B cell (primary cell): Measurements from ENCODE around the gene C14orf119. TPM values are rescaled to one million over a fixed set of nuclear protein-coding genes. Genes with fewer than 3 reads are reported as not detected.

Source experiments
- ATAC-seq: fragments of 200-7000 bp; cut with Tn5 transposase; one replicate; pipeline ENCODE4 v1.10.0; 2021; ENCODE audit warnings: low read depth, mild to moderate bottlenecking, moderate number of reproducible peaks, moderate library complexity
- CTCF ChIA-PET: fragments of 350-600 bp; sonication (Branson Sonifier 250); formaldehyde crosslinking; loops from one replicate; lab custom pipeline; 2021; ENCODE audit warnings: antibody characterized with exemption, inconsistent platforms; lab: Charles Lee
- POLR2A ChIA-PET: fragments of 350-600 bp; sonication (Branson Sonifier 250); formaldehyde crosslinking; loops from one replicate; lab custom pipeline; 2021; ENCODE audit warnings: antibody characterized with exemption; lab: Charles Lee
- DNase-seq: peaks from one replicate; pipeline ENCODE4 v3.0.0; 2013
- H2AFZ ChIP-seq: 2 replicates; pipeline ENCODE4 v1.6.1; 2012; ENCODE audit warnings: mild to moderate bottlenecking, low read depth, low read length; ENCODE audit not compliant: insufficient read depth, poor library complexity, severe bottlenecking
- H3K27ac ChIP-seq, 2 donors: 1 replicate in 1 of 2; 2 replicates in 1 of 2; pipeline ENCODE4 v1.5.1; 2012 to 2013; ENCODE audit warnings: low read length in 2 of 2, mild to moderate bottlenecking in 2 of 2, moderate library complexity in 1 of 2
- H3K27me3 ChIP-seq, 4 experiments: fragments of 200-600 bp in 1 of 4; sonication (generic) in 1 of 4; replicated peaks in 1 of 4; 1 replicate in 2 of 4; 2 replicates in 2 of 4; pipeline versions ENCODE4 v1.6.1 to v1.7.0; 2013 to 2016; ENCODE audit warnings: low read length in 3 of 4, mild to moderate bottlenecking in 2 of 4, mixed read lengths in 1 of 4, moderate library complexity in 1 of 4; ENCODE audit not compliant: insufficient read depth in 4 of 4, control insufficient read depth in 3 of 4; ENCODE audit errors: control extremely low read depth in 1 of 4
- H3K36me3 ChIP-seq, 2 experiments: replicated peaks in 1 of 2; 1 replicate in 1 of 2; 2 replicates in 1 of 2; pipeline versions ENCODE4 v1.6.1 to v1.7.1; 2013; ENCODE audit warnings: low read length in 1 of 2; ENCODE audit not compliant: insufficient read depth in 2 of 2, control insufficient read depth in 1 of 2; ENCODE audit errors: control extremely low read depth in 1 of 2, extremely low read depth in 1 of 2
- H3K4me1 ChIP-seq, 2 donors: fragments of 200-600 bp in 1 of 2; sonication (generic) in 1 of 2; 1 replicate in 1 of 2; 2 replicates in 1 of 2; pipeline versions ENCODE4 v1.5.1 to v1.6.1; 2013 to 2017; ENCODE audit warnings: low read length in 2 of 2; ENCODE audit not compliant: control insufficient read depth in 2 of 2, insufficient read depth in 2 of 2
- H3K4me2 ChIP-seq: replicated peaks from 2 replicates; pipeline ENCODE3; 2012; ENCODE audit warnings: mild to moderate bottlenecking, low read depth, low read length; ENCODE audit not compliant: poor library complexity, severe bottlenecking
- H3K4me3 ChIP-seq, 5 experiments: fragments of 200-600 bp in 1 of 5; sonication (generic) in 1 of 5; 1 replicate in 3 of 5; 2 replicates in 2 of 5; pipeline versions ENCODE4 v1.5.1 to v1.7.0; 2011 to 2016; ENCODE audit warnings: low read length in 4 of 5, mild to moderate bottlenecking in 4 of 5, low read depth in 2 of 5, control low read depth in 1 of 5, moderate library complexity in 1 of 5; ENCODE audit not compliant: insufficient read depth in 1 of 5; ENCODE audit errors: control extremely low read depth in 1 of 5, extremely low read depth in 1 of 5
- H3K79me2 ChIP-seq: fragments of 200-600 bp; sonication (generic); one replicate; pipeline ENCODE4 v1.6.0; 2016; ENCODE audit warnings: low read length; ENCODE audit not compliant: control insufficient read depth, insufficient read depth
- H3K9ac ChIP-seq: fragments of 200-600 bp; sonication (generic); 2 replicates; pipeline ENCODE4 v1.6.1; 2017; ENCODE audit warnings: mild to moderate bottlenecking, low read length, moderate library complexity
- H3K9me3 ChIP-seq, 3 donors: one replicate each; pipeline versions ENCODE4 v1.6.1 to v1.7.1; 2013; ENCODE audit warnings: low read length in 2 of 3; ENCODE audit not compliant: control insufficient read depth in 2 of 3, insufficient read depth in 1 of 3; ENCODE audit errors: control extremely low read depth in 1 of 3
- H4K20me1 ChIP-seq: 2 replicates; pipeline ENCODE4 v1.6.0; 2012; ENCODE audit warnings: mild to moderate bottlenecking, low read length; ENCODE audit not compliant: insufficient read depth, control insufficient read depth, poor library complexity, severe bottlenecking
- H3K27ac Mint-ChIP-seq: one replicate; pipeline ENCODE4 v1.8.0; 2021; ENCODE audit warnings: mixed read lengths
- H3K27me3 Mint-ChIP-seq: one replicate; pipeline ENCODE4 v1.8.0; 2021; ENCODE audit warnings: mixed read lengths
- H3K4me1 Mint-ChIP-seq: one replicate; pipeline ENCODE4 v1.8.0; 2021; ENCODE audit warnings: mixed read lengths
- H3K4me3 Mint-ChIP-seq: one replicate; pipeline ENCODE4 v1.8.0; 2021; ENCODE audit warnings: mixed read lengths
- H3K9me3 Mint-ChIP-seq: one replicate; pipeline ENCODE4 v1.8.0; 2022; ENCODE audit warnings: mixed read lengths; ENCODE audit not compliant: insufficient read depth
- CTCF ChIP-seq: fragments of 200-600 bp; IDR thresholded peaks from one replicate; pipeline ENCODE4 v1.8.0; 2022; ENCODE audit warnings: antibody characterized with exemption, mild to moderate bottlenecking
- EZH2 ChIP-seq: IDR thresholded peaks from 2 replicates; pipeline ENCODE4 v1.6.1; 2012; ENCODE audit warnings: borderline replicate concordance, low read depth, mild to moderate bottlenecking, moderate library complexity, low read length; ENCODE audit not compliant: insufficient read depth, poor library complexity, severe bottlenecking
- WGBS: methylation state at CpG from one replicate; pipeline ENCODE4 v1.1.5; 2013; ENCODE audit warnings: missing lambda C conversion rate; ENCODE audit not compliant: insufficient coverage; 5-methylcytosine and 5-hydroxymethylcytosine counted together
- intact Hi-C: fragments of 100-400 bp; cut with micrococcal nuclease; formaldehyde crosslinking; loops from one replicate; pipeline ENCODE4 v1.10.0; 2022
- polyA plus RNA-seq: library from polyadenylated mRNA; depleted of rRNA; stranded (reverse); fragments of >200 nt; gene quantifications from 2 replicates; pipeline ENCODE4 v1.2.3, GENCODE V29; 2012
- total RNA-seq, 2 donors: library from RNA; stranded (reverse); fragments of 120-200 nt in 1 of 2; gene quantifications; 1 replicate in 1 of 2; 2 replicates in 1 of 2; pipeline versions ENCODE4 v1.2.3 to v1.2.4, GENCODE V29; 2013 to 2022

Gene C14orf119
- total and polyA plus RNA-seq, 2 donors (not counting 1 experiment from before 2014, with no cell fraction given) = 12.2 to 30.6 TPM

GRCh38 chr14:23114669-23115038 is 19.3 kb downstream of the C14orf119 start:
- no peaks in the 10 kb centered on the region for H3K79me2 ChIP-seq
- no peak overlapping the region for H3K4me2 ChIP-seq
- Mint-ChIP-seq H3K4me3 (no peak overlapping the region), H3K27me3 (peaks cover 19% of the 10 kb centered on the region), H3K4me1 (peaks cover 8% of the 10 kb centered on the region), H3K9me3 (no peaks in the 10 kb centered on the region), H3K27ac (no peak overlapping the region)
- intact Hi-C loops = no loop called here
- ChIA-PET POLR2A (no interaction called here), CTCF (interaction anchor here (0.6 kb wide), 1 partner anchor 366 kb away, joined by 3 read pairs; no protein-coding TSS in a partner anchor)
- DNase-seq (no peak), ATAC-seq (no peak)
- H3K27ac ChIP-seq = no peak overlapping the region
- H3K27me3 ChIP-seq = peaks cover 0 to 27% (median 11%) of the 10 kb centered on the region in 4 experiments
- H3K4me3 ChIP-seq = no peak overlapping the region
- H4K20me1 ChIP-seq = no peaks in the 10 kb centered on the region
- no peaks in the 10 kb centered on the region for H3K36me3 ChIP-seq
- H2AFZ ChIP-seq = no peak overlapping the region
- H3K9me3 ChIP-seq = peaks cover 0 to 3% (median 0%) of the 10 kb centered on the region in 3 donors
- TF ChIP-seq EZH2 (no peak), CTCF (no peak)
- H3K9ac ChIP-seq = no peak overlapping the region
- peaks cover 8 to 10% of the 10 kb centered on the region in 2 donors for H3K4me1 ChIP-seq
- WGBS = no CpG with 5 or more reads among the region's 4 CpGs

GRCh38 chr14:23115039-23115731 is 19.9 kb downstream of the C14orf119 start:
- TF ChIP-seq CTCF (no peak), EZH2 (no peak)
- no peaks in the 10 kb centered on the region for H3K9me3 Mint-ChIP-seq
- peaks cover 14 to 15% of the 10 kb centered on the region in 2 donors for H3K4me1 ChIP-seq
- no peaks in the 10 kb centered on the region for H3K36me3 ChIP-seq
- no peak overlapping the region for H3K4me2 ChIP-seq
- peaks cover 13% of the 10 kb centered on the region for H3K4me1 Mint-ChIP-seq
- no peak overlapping the region for H3K27ac Mint-ChIP-seq
- ATAC-seq = no peak
- H2AFZ ChIP-seq = no peak overlapping the region
- H3K27ac ChIP-seq = no peak overlapping the region
- H3K4me3 ChIP-seq = no peak overlapping the region
- DNase-seq = no peak
- H3K27me3 ChIP-seq = peaks cover 0 to 27% (median 11%) of the 10 kb centered on the region in 4 experiments
- intact Hi-C loops = no loop called here
- WGBS = 83% methylated on average over 6 of the region's 10 CpGs
- H3K9ac ChIP-seq = no peak overlapping the region
- H3K4me3 Mint-ChIP-seq = no peak overlapping the region
- H4K20me1 ChIP-seq = no peaks in the 10 kb centered on the region
- H3K79me2 ChIP-seq = no peaks in the 10 kb centered on the region
- CTCF ChIA-PET = interaction anchor here (0.6 kb wide), 1 partner anchor 365 kb away, joined by 3 read pairs; no protein-coding TSS in a partner anchor
- H3K27me3 Mint-ChIP-seq = peaks cover 19% of the 10 kb centered on the region
- POLR2A ChIA-PET = no interaction called here
- peaks cover 0 to 3% (median 0%) of the 10 kb centered on the region in 3 donors for H3K9me3 ChIP-seq
